Activated gamma-delta T cell treated with anti-CD3 and anti-CD28 coated beads, Interleukin-2, amount 50 U/mL, for 16 hours (primary cell): ENCODE measurements around the gene ACTBL2.

ENCODE experiments used
- DNase-seq: peaks from one replicate; pipeline ENCODE4 v3.0.0-alpha.2; 2020; ENCODE audit warnings: low read depth

ACTBL2 gene

DNA sequence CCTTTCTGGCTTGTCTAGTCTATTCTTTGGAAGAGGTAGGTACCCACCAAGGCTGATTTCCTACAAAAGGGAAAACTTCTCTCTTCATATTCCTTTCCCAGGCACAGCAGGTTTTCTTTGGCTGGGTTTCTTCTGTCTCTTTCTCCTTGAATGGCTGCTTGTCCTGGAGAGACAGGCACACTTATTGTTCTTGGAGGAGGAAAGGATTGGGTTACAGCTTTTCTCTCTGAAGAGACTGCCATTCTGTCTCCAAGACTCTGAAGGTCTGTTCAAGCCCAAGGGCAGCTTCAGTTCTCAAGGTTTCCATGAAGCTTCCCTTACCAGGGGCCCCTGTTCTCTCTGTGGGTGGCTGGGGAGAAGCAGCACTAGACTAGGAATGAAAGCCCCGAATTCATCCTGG lies 33.9 kb downstream of the ACTBL2 start:
- no peak for DNase-seq

DNA sequence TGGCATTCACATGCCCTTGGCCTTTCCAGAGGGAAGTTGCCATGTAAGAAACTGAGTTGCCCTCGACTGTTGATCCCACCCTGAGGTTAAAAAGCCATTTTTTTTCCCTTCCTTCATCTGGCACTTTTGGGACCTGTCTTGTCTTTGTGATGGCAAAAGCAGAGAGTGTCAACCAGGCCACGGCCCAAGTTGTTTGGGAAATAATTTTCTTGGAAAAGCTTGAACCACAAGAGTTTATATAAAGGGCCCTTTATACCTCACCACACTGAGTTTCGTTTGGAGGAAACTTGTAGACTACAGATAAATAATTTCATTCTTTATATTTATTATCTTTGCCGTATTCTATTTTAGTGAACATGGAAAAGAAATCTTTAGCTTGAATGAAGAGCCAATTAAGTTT lies 34.3 kb downstream of the ACTBL2 start:
- DNase-seq: no peak

DNA sequence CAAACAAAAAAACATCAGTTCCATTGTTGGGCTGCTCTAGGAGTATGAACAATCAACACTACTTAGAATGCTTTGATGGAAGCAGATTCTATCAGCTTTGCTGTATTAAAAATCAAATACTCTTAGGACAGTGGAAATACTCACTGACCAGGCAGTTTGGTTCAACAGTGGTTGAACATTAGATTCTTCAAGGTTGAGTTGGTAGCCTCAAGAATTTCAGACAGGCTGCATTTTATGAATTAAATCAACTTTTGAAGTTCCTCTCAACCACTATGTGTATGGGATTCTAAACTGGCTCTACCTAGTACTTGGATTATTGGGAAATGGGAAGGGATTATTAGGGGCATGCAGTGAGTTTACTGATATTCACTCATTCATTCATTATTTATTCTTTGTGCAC lies 35.0 kb downstream of the ACTBL2 start:
- DNase-seq: no peak

DNA sequence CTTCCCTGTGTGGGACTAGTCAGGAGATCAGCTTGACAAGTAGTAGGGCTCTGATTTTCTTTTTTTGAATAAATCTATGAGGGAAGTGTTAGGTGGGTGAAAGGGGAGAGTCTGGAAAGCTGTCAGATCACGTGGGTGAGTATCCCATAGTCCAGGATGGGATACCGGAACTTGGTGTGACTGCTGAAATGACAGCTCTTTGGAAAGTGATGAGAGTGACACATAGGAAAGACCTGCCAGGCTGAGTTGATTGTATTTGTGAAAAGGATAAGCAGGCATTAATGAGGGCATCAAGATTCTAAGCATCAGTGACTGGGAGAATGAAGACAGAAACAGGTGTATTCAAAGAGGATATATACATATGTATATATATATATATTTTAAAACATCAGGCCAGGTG lies 35.6 kb downstream of the ACTBL2 start:
- DNase-seq: no peak

DNA sequence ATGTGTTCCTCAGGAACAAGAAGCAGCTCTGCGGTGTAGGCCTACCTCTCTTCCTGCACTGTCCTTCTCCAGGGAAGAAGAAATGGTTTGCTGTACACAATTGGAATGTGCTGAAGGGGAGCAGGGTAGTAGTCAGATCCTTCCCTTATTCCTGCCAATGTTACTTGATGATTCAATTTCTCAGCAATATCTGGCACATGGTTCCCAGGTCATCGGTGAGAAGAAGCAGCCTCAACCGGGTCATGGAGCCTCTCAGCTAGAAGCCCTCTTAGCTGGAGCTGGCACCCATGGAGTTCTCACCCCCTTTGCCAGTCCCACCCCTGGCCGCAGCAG lies 36.9 kb downstream of the ACTBL2 start:
- no peak for DNase-seq

DNA sequence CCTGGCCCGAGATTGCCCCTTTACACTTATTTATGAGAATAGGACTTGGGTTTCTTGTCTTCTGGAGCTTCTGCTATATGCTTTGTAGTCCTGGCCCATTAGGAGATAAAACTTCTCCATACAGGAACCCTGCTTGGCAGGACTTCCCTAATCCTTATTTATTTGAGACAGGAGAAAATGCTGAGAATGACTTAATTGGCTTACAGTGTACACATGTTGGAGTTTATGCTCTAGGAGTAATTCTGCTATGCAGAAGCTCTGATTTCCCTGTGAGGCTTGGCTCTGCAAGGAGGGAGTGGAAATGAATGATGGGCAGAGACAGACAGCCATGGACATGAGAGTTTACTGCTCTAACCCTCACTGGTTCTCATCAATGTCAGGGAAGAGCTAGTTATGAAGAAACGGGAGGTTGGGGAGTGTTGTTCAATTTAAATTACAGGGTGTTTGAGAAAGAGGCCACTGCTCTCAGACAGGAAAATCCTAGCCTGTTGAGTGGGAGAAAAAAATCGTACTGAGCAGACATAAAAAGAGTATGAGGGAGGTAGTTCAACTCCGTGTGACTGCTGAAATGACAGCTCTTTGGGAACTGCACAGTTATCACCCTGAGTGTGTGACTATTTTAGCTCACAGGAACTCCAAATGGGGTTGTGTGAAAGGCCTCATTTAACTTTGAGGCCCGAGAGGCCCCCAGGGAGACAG lies 37.5 kb downstream of the ACTBL2 start:
- DNase-seq: no peak

DNA sequence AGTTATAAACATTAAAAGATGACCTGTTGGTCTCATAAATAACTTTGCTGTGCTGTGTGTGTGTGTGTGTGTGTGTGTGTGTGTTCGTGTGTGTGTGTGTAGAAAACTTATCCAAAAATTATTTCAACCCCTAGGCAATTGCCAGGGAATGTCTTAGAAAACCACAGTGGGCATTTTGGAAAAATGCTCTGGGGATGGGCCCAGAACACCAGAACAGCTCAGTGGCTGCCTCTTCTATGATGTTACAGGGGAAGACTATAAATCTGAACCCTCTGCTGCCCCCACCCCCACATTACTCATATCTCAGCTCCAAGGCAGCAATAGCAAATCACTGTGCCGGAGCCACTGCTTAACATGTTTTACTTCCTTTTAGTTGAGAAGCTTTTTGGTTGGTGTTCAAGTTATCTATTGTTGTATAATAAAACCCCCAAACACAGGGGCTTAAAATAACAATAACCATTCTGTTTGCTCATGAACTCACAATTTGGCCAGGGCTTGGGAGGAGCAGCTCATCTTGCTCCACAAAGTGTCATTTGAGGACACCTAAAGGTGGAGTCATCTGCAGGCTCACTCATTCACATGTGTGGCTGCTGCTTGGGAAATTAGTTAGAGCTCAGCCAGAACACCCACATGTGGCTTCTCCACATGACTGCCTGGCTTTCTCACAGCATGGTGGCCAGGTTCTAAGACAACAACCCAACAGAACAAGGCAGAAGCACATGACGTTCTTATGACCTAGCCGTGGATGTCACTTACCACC lies 40.4 kb downstream of the ACTBL2 start:
- no peak for DNase-seq

DNA sequence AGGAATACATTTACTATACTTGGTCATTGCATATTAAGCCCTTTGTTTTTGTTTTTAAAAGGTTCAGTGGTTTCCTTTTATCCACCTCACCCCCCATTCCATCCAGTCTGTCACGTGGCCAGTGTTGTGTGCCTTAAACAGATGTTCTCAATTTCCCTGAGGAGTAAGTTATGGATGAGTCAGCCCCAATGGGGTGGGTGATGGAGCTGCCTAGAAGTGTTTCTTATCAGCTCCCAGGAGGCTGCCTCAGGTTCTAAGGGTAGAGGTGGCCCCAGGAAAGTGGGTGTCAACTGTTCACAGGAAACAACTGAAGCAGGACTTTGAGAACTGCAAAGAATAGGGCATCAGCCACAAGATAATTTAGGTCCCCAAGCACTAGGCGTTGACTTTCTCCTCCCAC lies 41.1 kb downstream of the ACTBL2 start:
- DNase-seq: no peak

DNA sequence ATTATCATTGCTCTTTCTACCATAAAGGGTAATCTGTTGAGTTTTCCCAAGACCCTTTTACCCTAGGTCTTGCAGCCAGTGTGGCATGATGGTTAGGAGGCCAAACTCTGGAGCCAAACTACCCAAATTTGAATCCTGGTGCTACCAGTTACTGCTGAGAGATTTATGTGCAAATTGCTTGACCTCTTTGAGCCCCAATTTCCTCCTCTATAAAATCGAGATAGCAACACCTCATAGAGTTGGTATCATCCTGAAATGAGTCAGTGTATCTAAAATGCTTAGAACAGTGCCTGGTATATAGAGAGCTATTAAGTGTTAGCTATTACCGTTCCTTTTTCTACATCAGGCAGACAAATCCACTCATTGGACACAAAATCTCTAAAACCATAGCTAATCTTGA lies 43.0 kb downstream of the ACTBL2 start:
- DNase-seq: no peak

DNA sequence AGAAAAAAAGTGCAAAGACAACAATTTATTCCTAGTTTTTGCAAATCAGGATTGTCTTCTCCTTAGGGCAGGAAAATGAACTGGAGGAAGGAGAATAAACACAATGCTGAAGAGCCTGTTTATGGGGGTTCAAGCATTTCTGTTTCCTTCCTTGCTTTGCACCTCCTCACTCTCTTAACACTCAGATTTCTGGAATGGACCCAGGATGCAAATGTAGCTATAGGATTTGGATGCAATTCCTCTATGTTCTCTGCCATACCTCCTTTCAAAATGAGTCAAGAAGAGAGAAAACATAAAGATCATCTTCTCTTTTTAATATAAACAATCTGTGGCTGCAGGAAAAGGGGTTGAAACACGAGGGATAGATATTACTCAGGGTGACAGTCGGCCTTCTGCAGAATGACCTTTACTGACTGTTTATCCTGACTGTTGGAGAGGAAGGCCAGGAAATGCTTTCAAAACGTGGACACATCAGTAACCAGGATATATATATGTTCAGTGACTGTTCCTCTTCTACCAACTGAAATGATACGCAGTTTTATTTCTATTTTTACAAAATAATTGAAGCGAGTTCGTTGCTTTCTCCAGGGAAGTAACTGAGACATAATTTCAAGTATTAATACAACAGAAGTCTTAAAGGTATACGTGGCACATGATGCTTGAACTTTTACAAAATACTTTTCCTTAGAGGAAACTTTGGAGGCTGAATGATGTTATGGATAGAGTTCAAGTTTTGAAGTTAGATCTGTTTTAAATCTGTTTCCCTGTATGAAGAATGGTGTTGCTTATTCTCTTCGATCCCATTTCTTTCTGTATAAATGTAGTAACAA lies 44.4 kb downstream of the ACTBL2 start:
- no peak for DNase-seq

DNA sequence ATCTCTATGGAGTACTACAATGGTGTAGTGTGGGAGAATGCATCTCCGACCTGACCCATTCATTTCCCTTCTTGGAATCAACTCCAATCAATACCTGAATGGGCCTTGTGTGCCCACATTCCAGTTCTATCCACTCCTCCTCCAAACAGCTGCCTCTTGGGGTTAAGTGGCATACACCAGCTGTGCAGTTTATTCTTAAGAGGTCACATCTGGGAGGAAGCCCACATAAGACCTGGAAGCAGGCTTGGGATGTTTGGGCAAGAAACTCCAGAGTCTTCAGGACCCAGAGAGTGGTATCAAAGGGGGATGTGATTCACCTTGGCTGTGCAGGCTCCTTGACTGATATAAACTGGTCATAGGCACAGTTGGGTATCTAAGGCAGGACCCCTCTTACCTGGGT lies 46.0 kb downstream of the ACTBL2 start:
- DNase-seq: no peak

DNA sequence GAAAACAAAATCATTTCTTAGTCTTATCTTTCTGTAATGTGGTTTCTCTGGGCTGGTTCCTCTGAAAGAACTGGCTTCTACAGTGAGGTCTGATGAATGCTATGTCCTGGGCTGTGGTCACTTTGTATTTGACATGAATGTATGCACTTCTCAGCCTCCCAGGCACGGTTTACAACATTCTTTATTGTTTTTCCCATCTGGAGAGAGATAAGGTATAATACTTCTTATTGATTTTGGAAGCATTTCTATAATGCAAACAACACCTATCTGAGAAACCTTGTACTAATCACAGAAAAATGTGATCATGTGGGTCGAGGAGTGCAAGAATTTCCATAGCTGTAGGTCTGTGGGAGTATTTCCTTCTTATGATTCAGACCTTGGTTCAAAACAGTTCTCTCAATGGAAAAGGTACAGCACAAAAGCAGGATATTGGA lies 46.9 kb downstream of the ACTBL2 start:
- DNase-seq: no peak

DNA sequence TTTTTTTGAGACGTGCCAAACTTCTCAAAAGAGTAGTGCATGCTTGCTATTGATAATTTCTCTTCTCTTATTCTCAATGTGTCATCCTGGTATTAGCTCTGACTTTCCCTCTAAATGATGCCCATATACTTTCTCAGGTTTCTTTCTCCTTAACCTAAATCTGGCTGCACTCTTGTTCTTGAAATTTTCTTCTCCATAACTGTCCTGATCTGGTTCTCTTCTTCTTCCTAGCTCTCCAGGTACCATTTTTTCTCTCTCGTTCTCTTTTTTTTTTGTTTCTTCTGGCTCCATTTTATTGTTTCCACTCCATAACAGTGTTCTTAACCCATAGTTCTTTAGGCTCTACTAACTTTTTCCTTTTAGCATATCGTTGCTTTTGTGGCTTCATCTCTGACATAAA lies 47.9 kb downstream of the ACTBL2 start:
- no peak for DNase-seq

DNA sequence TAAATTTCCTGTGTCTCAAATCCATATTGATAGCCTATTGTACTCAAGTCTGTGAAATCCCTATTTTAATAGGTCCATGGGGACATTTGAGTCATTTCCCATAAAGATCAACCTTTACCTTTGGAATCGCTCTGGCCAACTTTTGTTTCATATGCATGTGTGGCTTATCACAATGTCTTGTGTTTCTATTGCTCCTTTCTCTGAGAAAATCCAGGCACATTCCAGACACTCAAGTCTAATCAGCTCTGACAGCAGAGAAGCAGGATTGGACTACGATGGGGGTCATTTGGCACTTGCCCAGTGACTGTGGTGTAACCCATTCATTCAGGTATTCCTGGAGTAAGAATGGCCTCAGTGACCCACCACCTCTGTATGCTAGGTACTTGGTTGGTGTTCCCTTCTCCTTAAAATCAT lies 48.4 kb downstream of the ACTBL2 start:
- no peak for DNase-seq

DNA sequence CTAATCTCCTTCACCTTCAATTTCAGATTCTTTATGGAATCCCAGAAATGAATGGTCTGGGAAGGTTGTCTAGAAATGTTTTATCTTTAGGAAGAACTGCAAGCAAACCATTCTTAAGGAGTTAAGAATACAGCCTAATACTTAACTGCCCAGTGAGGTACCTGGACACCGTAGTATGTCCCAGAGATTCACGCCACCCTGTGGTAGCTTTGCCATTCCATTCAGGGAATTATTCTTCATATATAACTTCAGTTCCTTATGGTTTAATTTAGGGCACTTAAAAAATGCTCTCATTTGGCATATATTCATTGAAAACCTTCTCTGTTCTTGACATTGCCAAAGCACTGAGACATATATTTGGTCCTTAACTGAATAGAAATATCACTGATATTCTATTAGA lies 49.7 kb downstream of the ACTBL2 start:
- no peak for DNase-seq

DNA sequence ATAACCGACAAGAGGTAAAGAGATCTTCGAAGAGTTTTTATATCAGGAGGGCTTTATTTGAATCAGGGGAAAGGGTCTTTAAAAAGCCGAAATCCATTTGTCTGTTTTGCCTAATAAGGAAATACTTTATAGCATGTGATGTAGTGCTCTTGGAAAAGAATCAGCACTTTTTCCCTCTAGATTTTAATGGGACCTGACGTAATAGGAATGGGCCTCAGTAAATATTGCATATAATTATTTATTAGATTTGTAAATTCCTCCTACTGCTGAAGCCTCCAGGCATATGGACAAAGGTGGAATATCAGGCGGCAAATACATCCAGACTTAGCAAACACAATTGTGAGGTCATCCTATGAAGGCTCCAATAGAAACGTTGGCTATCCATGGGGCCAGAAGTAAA lies 50.9 kb downstream of the ACTBL2 start:
- DNase-seq: no peak
